SW480 (cell line): ENCODE results near the gene JAML.

Experiments used
- DNase-seq: peaks from one replicate; pipeline ENCODE4 v3.0.0-alpha.2; 2016; ENCODE audit warnings: low spot score

The JAML gene

GRCh38 chr11:118215765-118216164 lies 9.0 kb downstream of the JAML start:
- DNase-seq: no peak

- no peak for DNase-seq
Observed at GRCh38 chr11:118215262-118215661, 9.5 kb downstream of the JAML start.

- DNase-seq: no peak
Observed at GRCh38 chr11:118214210-118214914, 10.4 kb downstream of the JAML start.

GRCh38 chr11:118213781-118214180 lies 11.0 kb downstream of the JAML start:
- DNase-seq: no peak

- DNase-seq: no peak
Observed at GRCh38 chr11:118213201-118213600, 11.6 kb downstream of the JAML start.

GRCh38 chr11:118212781-118213191 lies 12.0 kb downstream of the JAML start:
- DNase-seq: no peak

GRCh38 chr11:118212131-118212725 lies 12.6 kb downstream of the JAML start:
- DNase-seq: no peak

- no peak for DNase-seq
Observed at GRCh38 chr11:118211006-118211405, 13.8 kb downstream of the JAML start.

GRCh38 chr11:118210323-118210722 lies 14.5 kb downstream of the JAML start:
- DNase-seq: no peak

- no peak for DNase-seq
Observed at GRCh38 chr11:118209033-118209432, 15.8 kb downstream of the JAML start.

GRCh38 chr11:118207079-118207478 lies 17.7 kb downstream of the JAML start:
- no peak for DNase-seq

- DNase-seq: no peak
Observed at GRCh38 chr11:118206391-118207031, 18.3 kb downstream of the JAML start.

- no peak for DNase-seq
Observed at GRCh38 chr11:118205606-118206378, 19.0 kb downstream of the JAML start.

GRCh38 chr11:118202599-118203422 lies 22.0 kb downstream of the JAML start:
- DNase-seq: peak; percentile 25

GRCh38 chr11:118201966-118202365 lies 22.8 kb downstream of the JAML start:
- DNase-seq: no peak

GRCh38 chr11:118200901-118201680 lies 23.7 kb downstream of the JAML start:
- DNase-seq: no peak

GRCh38 chr11:118200497-118200896 lies 24.3 kb downstream of the JAML start:
- DNase-seq: no peak

- DNase-seq: no peak
Observed at GRCh38 chr11:118199135-118199534, 25.7 kb downstream of the JAML start.

GRCh38 chr11:118198370-118198769 lies 26.4 kb downstream of the JAML start:
- DNase-seq: peak; percentile 69

GRCh38 chr11:118194835-118195627 lies 29.8 kb downstream of the JAML start:
- peak; percentile 88 for DNase-seq
